NOMO-1 treated with DMSO at 0.1 percent for 48 hours (cell line): Measurements from ENCODE around the gene SFT2D2.
A peak's percentile ranks its signal among the peaks of the same experiment; 100 is the strongest.
"Not testable (repeated sequence)": the region's sequence is repeated elsewhere in the genome, so short reads cannot be mapped to it uniquely, and the experiment has no call there.

Source experiments
- DNase-seq: peaks from one replicate; lab custom pipeline; 2025; ENCODE audit not compliant: unreplicated experiment; lab: John Stamatoyannopoulos, UW

The SFT2D2 gene

GRCh38 chr1:168225476-168226190, at the start of gene SFT2D2:
SFT2D2 (plus strand) TSS chr1:168226004; CDS start chr1:168226080, 76 bp downstream.
- DNase-seq: peak; percentile 77

- DNase-seq: peak; percentile 16
Measured at GRCh38 chr1:168178227-168178637, 47.6 kb upstream of the SFT2D2 start.

GRCh38 chr1:168178638-168179437, 47.0 kb upstream of the SFT2D2 start, which contains the start of gene TIPRL:
TIPRL (plus strand) TSS chr1:168178962; CDS start chr1:168179078, 116 bp downstream.
- DNase-seq: peak; percentile 96

GRCh38 chr1:168179438-168180147, 46.2 kb upstream of the SFT2D2 start:
- peak; percentile 0 for DNase-seq

- no peak for DNase-seq
Measured at GRCh38 chr1:168180148-168180524, 45.7 kb upstream of the SFT2D2 start.

GRCh38 chr1:168181063-168181720, 44.6 kb upstream of the SFT2D2 start:
- DNase-seq: not testable (repeated sequence)

GRCh38 chr1:168187177-168187576, 38.6 kb upstream of the SFT2D2 start:
- DNase-seq: no peak

GRCh38 chr1:168190403-168190802, 35.4 kb upstream of the SFT2D2 start:
- no peak for DNase-seq

GRCh38 chr1:168195199-168196135, 30.3 kb upstream of the SFT2D2 start:
- no peak for DNase-seq

- DNase-seq: no peak
Measured at GRCh38 chr1:168199056-168199455, 26.7 kb upstream of the SFT2D2 start.

GRCh38 chr1:168202941-168203654, 22.7 kb upstream of the SFT2D2 start:
- DNase-seq: no peak

GRCh38 chr1:168206111-168206510, 19.7 kb upstream of the SFT2D2 start:
- no peak for DNase-seq

- not testable (repeated sequence) for DNase-seq
Measured at GRCh38 chr1:168207673-168208072, 18.1 kb upstream of the SFT2D2 start.

GRCh38 chr1:168210312-168210711, 15.5 kb upstream of the SFT2D2 start:
- DNase-seq: no peak

- DNase-seq: no peak
Measured at GRCh38 chr1:168213349-168213748, 12.5 kb upstream of the SFT2D2 start.

GRCh38 chr1:168216171-168216570, 9.6 kb upstream of the SFT2D2 start:
- DNase-seq: no peak

GRCh38 chr1:168217664-168218063, 8.1 kb upstream of the SFT2D2 start:
- no peak for DNase-seq

GRCh38 chr1:168218658-168219057, 7.1 kb upstream of the SFT2D2 start:
- DNase-seq: no peak

- no peak for DNase-seq
Measured at GRCh38 chr1:168220470-168220871, 5.3 kb upstream of the SFT2D2 start.
